K562 (cell line): ENCODE results near the gene BHMT2. TPM values are rescaled to one million over a fixed set of nuclear protein-coding genes. Genes with fewer than 3 reads are reported as not detected.

Source experiments
- ATAC-seq: fragments of 200-7000 bp; cut with Tn5 transposase; 3 replicates; pipeline ENCODE4 v1.9.1; 2020; ENCODE audit warnings: moderate library complexity
- BruUV-seq: library from RNA; stranded (reverse); fragments of 400-500 nt; replicated peaks from 2 replicates; lab custom pipeline; 2021; lab: Mats Ljungman, UMichigan
- CTCF ChIA-PET: fragments of 300-600 bp; formaldehyde crosslinking; extraction: SDS; loops from one replicate; lab custom pipeline; 2021; ENCODE audit warnings: low intra/inter-chr PET ratio; lab: Yijun Ruan, JAX
- POLR2A ChIA-PET: fragments of 300-600, 350-650 bp; sonication (Branson Sonifier 250); formaldehyde crosslinking; extraction: SDS; loops from one replicate; lab custom pipeline; 2021; ENCODE audit warnings: antibody characterized with exemption, inconsistent platforms; lab: Yijun Ruan, JAX
- DNase-seq, 4 experiments: peaks; one replicate each; pipeline versions ENCODE4 v3.0.0 to v3.0.0-alpha.2; 2011 to 2018; ENCODE audit warnings: low spot score in 3 of 4, mixed read lengths in 3 of 4; ENCODE audit errors: extremely low read depth in 1 of 4
- FAIRE-seq: peaks from 2 replicates; lab custom pipeline; 2011; peaks lifted over from hg19 to GRCh38; lab: Jason Lieb, UNC
- H2AFZ ChIP-seq: 2 replicates; pipeline ENCODE4 v1.6.0; 2011; ENCODE audit warnings: low read depth, low read length, control low read depth, inconsistent platforms
- H3K27ac ChIP-seq: fragments of 200-600 bp; 3 replicates; pipeline ENCODE4 v1.8.0; 2011; ENCODE audit warnings: low read depth, mild to moderate bottlenecking, control low read depth, inconsistent platforms, low read length, moderate library complexity, mixed read lengths; ENCODE audit errors: extremely low read depth
- H3K27me3 ChIP-seq, 2 experiments: fragments of 300-600 bp in 1 of 2; 2 replicates in 1 of 2; 3 replicates in 1 of 2; pipeline versions ENCODE4 v1.6.0 to v1.8.0; 2011; ENCODE audit warnings: inconsistent platforms in 2 of 2, low read length in 2 of 2, mild to moderate bottlenecking in 1 of 2, mixed read lengths in 1 of 2, moderate library complexity in 1 of 2; ENCODE audit not compliant: control insufficient read depth in 2 of 2, insufficient read depth in 2 of 2
- H3K36me3 ChIP-seq: fragments of 300-600 bp; 3 replicates; pipeline ENCODE4 v1.8.0; 2011; ENCODE audit warnings: mild to moderate bottlenecking, low read length, inconsistent platforms; ENCODE audit not compliant: control insufficient read depth, insufficient read depth
- H3K4me1 ChIP-seq, 2 experiments: fragments of 200-600 bp in 1 of 2; replicated peaks in 1 of 2; 2 replicates in 1 of 2; 3 replicates in 1 of 2; pipeline versions ENCODE4 v1.5.1 to v1.8.0; 2011; ENCODE audit warnings: inconsistent platforms in 2 of 2, low read length in 2 of 2, mild to moderate bottlenecking in 1 of 2, mixed read lengths in 1 of 2, moderate library complexity in 1 of 2; ENCODE audit not compliant: control insufficient read depth in 2 of 2, insufficient read depth in 2 of 2
- H3K4me2 ChIP-seq: 2 replicates; pipeline ENCODE4 v1.6.1; 2011; ENCODE audit warnings: low read length, control low read depth, inconsistent platforms, mixed read lengths; ENCODE audit not compliant: insufficient read depth
- H3K4me3 ChIP-seq: fragments of 200-600 bp; sonication (generic), shearing (Covaris generic); 2 replicates; pipeline ENCODE4 v1.5.1; 2016; ENCODE audit warnings: control low read depth, inconsistent platforms
- H3K79me2 ChIP-seq: fragments of 200-600 bp; 3 replicates; pipeline ENCODE4 v1.8.0; 2011; ENCODE audit warnings: low read length, inconsistent platforms; ENCODE audit not compliant: control insufficient read depth, insufficient read depth
- H3K9ac ChIP-seq, 2 experiments: 2 replicates each; pipeline versions ENCODE4 v1.6.0 to v1.6.1; 2011; ENCODE audit warnings: low read depth in 2 of 2, low read length in 2 of 2, control low read depth in 1 of 2, inconsistent platforms in 1 of 2, mild to moderate bottlenecking in 1 of 2, mixed read lengths in 1 of 2; ENCODE audit not compliant: insufficient read depth in 1 of 2
- H3K9me1 ChIP-seq: one replicate; pipeline ENCODE4 v1.6.0; 2011; ENCODE audit warnings: inconsistent platforms, mild to moderate bottlenecking, low read length, moderate library complexity; ENCODE audit not compliant: control insufficient read depth, insufficient read depth
- H3K9me3 ChIP-seq: replicated peaks from 2 replicates; pipeline ENCODE4 v1.5.1; 2011; ENCODE audit warnings: low read depth, low read length, inconsistent platforms; ENCODE audit not compliant: control insufficient read depth, insufficient read depth
- H4K20me1 ChIP-seq: replicated peaks from 2 replicates; pipeline ENCODE4 v1.6.1; 2011; ENCODE audit warnings: low read length, inconsistent platforms, mixed read lengths; ENCODE audit not compliant: control insufficient read depth, insufficient read depth
- CHAMP1 ChIP-seq: fragments of 450-650 bp; IDR thresholded peaks from 2 replicates; pipeline ENCODE4 v1.6.1; 2016; ENCODE audit warnings: mild to moderate bottlenecking
- EHMT2 ChIP-seq: fragments of 450-650 bp; IDR thresholded peaks from 2 replicates; pipeline ENCODE4 v1.6.1; 2018; ENCODE audit warnings: antibody characterized with exemption
- GATAD2B ChIP-seq: fragments of 450-650 bp; IDR thresholded peaks from 2 replicates; pipeline ENCODE4 v1.6.1; 2017; ENCODE audit warnings: mild to moderate bottlenecking, borderline replicate concordance
- HDAC6 ChIP-seq: IDR thresholded peaks from 2 replicates; pipeline ENCODE4 v1.6.1; 2012; ENCODE audit warnings: low read depth, mild to moderate bottlenecking, control low read depth, inconsistent platforms, low read length, moderate library complexity
- KDM4B ChIP-seq, 2 experiments: fragments of 450-650 bp in 1 of 2; sonication (generic) in 1 of 2; IDR thresholded peaks; 2 replicates each; pipeline ENCODE4 v1.6.1; 2016 to 2017; ENCODE audit warnings: borderline replicate concordance in 2 of 2, antibody characterized with exemption in 1 of 2, low read depth in 1 of 2, mild to moderate bottlenecking in 1 of 2
- MAZ ChIP-seq, 2 experiments: fragments of 450-650 bp in 1 of 2; sonication (generic) in 1 of 2; formaldehyde crosslinking; IDR thresholded peaks in 1 of 2; conservative IDR thresholded peaks in 1 of 2; 2 replicates each; pipeline versions ENCODE4 v1.4.0 to v1.5.0; 2020; ENCODE audit warnings: mild to moderate bottlenecking in 1 of 2, missing genetic modification reagents in 1 of 2
- MIER1 ChIP-seq: fragments of 450-650 bp; IDR thresholded peaks from 2 replicates; pipeline ENCODE4 v1.6.1; 2016; ENCODE audit warnings: antibody characterized with exemption, mild to moderate bottlenecking, low read depth
- NONO ChIP-seq, 2 experiments: fragments of 200-400 bp in 1 of 2; fragments of 450-650 bp in 1 of 2; formaldehyde crosslinking in 1 of 2; IDR thresholded peaks; 2 replicates each; pipeline ENCODE4 v1.6.1; 2017; ENCODE audit warnings: low read depth in 2 of 2, mild to moderate bottlenecking in 2 of 2, moderate library complexity in 2 of 2, low read length in 1 of 2
- POLR2H ChIP-seq: IDR thresholded peaks from 2 replicates; pipeline ENCODE4 v1.6.1; 2016; ENCODE audit warnings: missing genetic modification characterization, low read depth, mild to moderate bottlenecking, control low read depth, missing compliant biosample characterization, moderate library complexity
- PTRF ChIP-seq: fragments of 450-650 bp; IDR thresholded peaks from 2 replicates; pipeline ENCODE4 v1.6.1; 2016; ENCODE audit warnings: mild to moderate bottlenecking, missing genetic modification characterization, missing compliant biosample characterization
- PTTG1 ChIP-seq: fragments of 450-650 bp; IDR thresholded peaks from 2 replicates; pipeline ENCODE4 v1.6.1; 2016; ENCODE audit warnings: low read depth, mild to moderate bottlenecking, missing genetic modification characterization, missing compliant biosample characterization
- PYGO2 ChIP-seq: fragments of 450-650 bp; IDR thresholded peaks from 2 replicates; pipeline ENCODE4 v1.6.1; 2016; ENCODE audit warnings: mild to moderate bottlenecking, missing genetic modification characterization, moderate library complexity, missing compliant biosample characterization
- TSC22D4 ChIP-seq: fragments of 450-650 bp; IDR thresholded peaks from 2 replicates; pipeline ENCODE4 v1.6.1; 2016; ENCODE audit warnings: missing genetic modification characterization, missing biosample characterization, control low read depth
- ZNF146 ChIP-seq: IDR thresholded peaks from one replicate; pipeline ENCODE4 v1.6.1; 2018; ENCODE audit warnings: missing compliant biosample characterization; ENCODE audit not compliant: unreplicated experiment
- ZNF316 ChIP-seq: fragments of 450-650 bp; IDR thresholded peaks from 2 replicates; pipeline ENCODE4 v1.6.1; 2016
- WGBS: fragments of 100-300 bp; shearing (Covaris generic); methylation state at CpG from one replicate; pipeline ENCODE4 v1.1.6; 2016; ENCODE audit warnings: low coverage, mixed read lengths; ENCODE audit not compliant: insufficient coverage; ENCODE audit errors: missing lambda C conversion rate; 5-methylcytosine and 5-hydroxymethylcytosine counted together
- in situ Hi-C: fragments of 300-500 bp; cut with MboI; formaldehyde crosslinking; loops from 4 replicates; pipeline ENCODE4 v1.15.0; 2018; ENCODE audit warnings: inconsistent platforms, mixed read lengths
- intact Hi-C: fragments of 100-400 bp; cut with micrococcal nuclease; formaldehyde crosslinking; loops from 2 replicates; pipeline ENCODE4 v1.14.2; 2022
- polyA plus RNA-seq, 8 experiments: library from polyadenylated mRNA; depleted of rRNA in 4 of 8; stranded (reverse) in 5 of 8; unstranded in 3 of 8; fragments of >200 nt; fragmentation: Nextera tagmentation in 2 of 8; fragmentation: Illumina TruSeq in 1 of 8; extraction: Ambion mirVana in 2 of 8; extraction: Trizol in 1 of 8; gene quantifications; 2 replicates each; pipeline versions ENCODE4 v1.2.1 to v1.2.3, GENCODE V29; 2011 to 2014; ENCODE audit warnings: inconsistent platforms in 1 of 8, missing spikeins in 1 of 8
- total RNA-seq, 7 experiments: library from RNA; depleted of rRNA in 6 of 7; stranded (reverse); fragments of >200 nt in 6 of 7; fragmentation: Illumina TruSeq in 2 of 7; extraction: Trizol in 2 of 7; gene quantifications; 2 replicates each; pipeline versions ENCODE4 v1.2.1 to v1.2.3, GENCODE V29; 2011 to 2021; ENCODE audit warnings: low replicate concordance in 1 of 7

Gene BHMT2
- total and polyA plus RNA-seq, 9 of the 15 experiments (the other 6 are each of a cell fraction or from before 2014, with no cell fraction given) = not detected

DNA sequence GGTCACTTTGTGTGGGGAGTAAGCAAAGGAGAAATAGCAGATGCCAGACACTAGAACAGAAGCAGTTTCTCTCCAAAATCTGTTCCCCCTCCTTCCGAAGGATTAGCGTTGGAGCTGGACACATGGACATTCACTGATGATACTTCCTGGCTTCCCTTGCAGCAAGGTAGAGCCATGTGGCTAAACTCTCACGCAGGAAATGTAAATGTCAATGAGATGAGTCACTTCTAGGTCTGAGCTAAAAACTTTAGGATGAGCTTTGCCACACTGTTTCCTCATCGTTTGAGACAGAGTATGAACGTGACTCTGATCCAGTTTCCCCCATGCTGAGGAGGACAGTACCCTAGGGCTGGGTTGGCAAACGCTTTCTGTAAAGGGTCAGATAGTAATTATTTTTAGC is 5.1 kb downstream of the BHMT2 start:
- intact Hi-C loops = no loop called here
- no peak for ATAC-seq
- 2% methylated on average over 6 of the region's 6 CpGs for WGBS

DNA sequence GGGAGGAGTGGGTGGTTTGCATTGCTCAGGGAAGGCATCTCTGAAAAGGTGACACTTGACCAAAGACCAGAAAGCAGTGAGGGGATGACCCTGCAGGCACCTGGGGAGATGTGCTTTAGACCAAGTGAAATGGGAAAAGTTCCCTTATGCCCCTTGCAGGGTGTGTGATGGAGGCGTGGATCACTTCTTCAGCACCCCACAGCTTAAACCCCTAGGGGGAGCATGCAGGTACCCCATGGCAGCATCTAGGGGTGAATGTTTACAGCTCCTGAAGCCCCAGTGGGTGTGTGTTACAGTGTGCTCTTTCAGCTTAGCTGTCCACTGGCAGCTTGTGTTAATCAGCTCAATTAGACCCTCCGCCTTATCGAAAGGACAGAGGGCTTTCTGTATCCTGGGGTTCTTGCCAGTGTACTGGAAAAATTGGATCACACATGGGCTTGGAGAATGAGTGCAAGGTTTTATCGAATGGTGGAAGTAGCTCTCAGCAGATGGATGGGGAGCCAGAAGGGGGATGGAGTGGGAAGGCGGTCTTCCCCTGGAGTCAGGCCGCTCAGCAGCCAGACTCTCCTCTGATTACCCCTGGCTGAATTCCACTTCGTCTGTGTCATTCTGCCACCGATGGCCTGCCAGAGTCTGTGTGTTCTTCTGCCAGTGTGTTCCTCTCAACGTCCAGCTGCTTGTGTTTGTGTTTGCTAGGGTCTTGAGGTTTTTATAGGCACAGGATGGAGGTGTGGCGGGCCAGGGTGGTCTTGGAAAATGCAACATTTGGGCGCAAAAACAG is 6.3 kb downstream of the BHMT2 start:
- CTCF ChIA-PET = no interaction called here
- TF ChIP-seq ZNF146 (CRISPR knock-in tag) = no peak
- no peak for TF ChIP-seq TSC22D4 (tag)
- no peak for TF ChIP-seq CHAMP1
- no peak for TF ChIP-seq PYGO2
- TF ChIP-seq MAZ (CRISPR knock-in tag; conservative IDR thresholded peaks at IDR 0.05 in 1 of 2, IDR thresholded peaks at IDR 0.05 in 1 of 2) = no peak
- TF ChIP-seq NONO (IDR thresholded peaks at IDR 0.05; ENCODE audit: low read depth in 2 of 2, low read length in 1 of 2) = no peak
- TF ChIP-seq EHMT2 = no peak
- no peak for TF ChIP-seq POLR2H
- in situ Hi-C loops = no loop called here

More for the DNA sequence above, 5.1 kb downstream of the BHMT2 start:
- FAIRE-seq (no peak), DNase-seq (no peak)
- no TSS peak for BruUV-seq
- H3K9me3 ChIP-seq = no peaks in the 10 kb centered on the region
- no peaks in the 10 kb centered on the region for H3K79me2 ChIP-seq
- TF ChIP-seq MIER1 (no peak), KDM4B (IDR thresholded peaks at IDR 0.05; ENCODE audit: borderline replicate concordance in 2 of 2, low read depth in 1 of 2) (no peak), ZNF316 (no peak), GATAD2B (no peak), PTTG1 (no peak), PTRF (tag) (no peak), HDAC6 (no peak)
- no peaks in the 10 kb centered on the region for H4K20me1 ChIP-seq
- H3K9ac ChIP-seq = no peak overlapping the region
- CTCF ChIA-PET = no interaction called here
- H3K4me2 ChIP-seq = no peak overlapping the region
- H3K36me3 ChIP-seq = no peaks in the 10 kb centered on the region
- H3K27ac ChIP-seq = no peak overlapping the region
- no peak overlapping the region for H3K4me3 ChIP-seq
- H3K9me1 ChIP-seq = no peaks in the 10 kb centered on the region
- no peak overlapping the region for H2AFZ ChIP-seq
- H3K4me1 ChIP-seq = peaks cover 0 to 7% of the 10 kb centered on the region in 2 experiments; a peak in 2 of 5 replicates
- POLR2A ChIA-PET = interaction anchor here (1.2 kb wide), 1 partner anchor 27 kb away, joined by 3 read pairs; no protein-coding TSS in a partner anchor
- H3K27me3 ChIP-seq = peaks cover 0 to 12% of the 10 kb centered on the region in 2 experiments; a peak in 1 of 5 replicates
- in situ Hi-C loops = no loop called here

More for the DNA sequence above, 6.3 kb downstream of the BHMT2 start:
- no peak overlapping the region for H3K4me3 ChIP-seq
- POLR2A ChIA-PET = no interaction called here
- H3K79me2 ChIP-seq = no peaks in the 10 kb centered on the region
- ATAC-seq = no peak
- no peak overlapping the region for H3K27ac ChIP-seq
- no peak overlapping the region for H2AFZ ChIP-seq
- no peak for FAIRE-seq
- H3K27me3 ChIP-seq = peaks cover 0 to 4% of the 10 kb centered on the region in 2 experiments; a peak in 3 of 5 replicates
- BruUV-seq = no TSS peak
- H3K4me1 ChIP-seq = no peaks in the 10 kb centered on the region
- H3K9me1 ChIP-seq = no peaks in the 10 kb centered on the region
- WGBS = 4% methylated on average over 11 of the region's 11 CpGs
- intact Hi-C loops = no loop called here
- H3K36me3 ChIP-seq = no peaks in the 10 kb centered on the region
- no peak overlapping the region for H3K4me2 ChIP-seq
- no peak overlapping the region for H3K9ac ChIP-seq
- H3K9me3 ChIP-seq = no peaks in the 10 kb centered on the region
- no peaks in the 10 kb centered on the region for H4K20me1 ChIP-seq
- DNase-seq = no peak
